GM21825 (cell line): ENCODE data around the gene NDUFA12.
"Not testable (repeated sequence)": the region's sequence is repeated elsewhere in the genome, so short reads cannot be mapped to it uniquely, and the experiment has no call there.

Source experiments
- ATAC-seq: cut with Tn5 transposase; IDR thresholded peaks from one replicate; pipeline ENCODE4 v1.9.1; 2021; ENCODE audit warnings: mild to moderate bottlenecking, moderate library complexity; ENCODE audit not compliant: unreplicated experiment

NDUFA12 gene

GRCh38 chr12:95003213-95003920 is at the start of gene NDUFA12:
NDUFA12 (minus strand) TSS chr12:95003697; CDS start chr12:95003680, 17 bp downstream.
- peak; percentile 98 for ATAC-seq

DNA sequence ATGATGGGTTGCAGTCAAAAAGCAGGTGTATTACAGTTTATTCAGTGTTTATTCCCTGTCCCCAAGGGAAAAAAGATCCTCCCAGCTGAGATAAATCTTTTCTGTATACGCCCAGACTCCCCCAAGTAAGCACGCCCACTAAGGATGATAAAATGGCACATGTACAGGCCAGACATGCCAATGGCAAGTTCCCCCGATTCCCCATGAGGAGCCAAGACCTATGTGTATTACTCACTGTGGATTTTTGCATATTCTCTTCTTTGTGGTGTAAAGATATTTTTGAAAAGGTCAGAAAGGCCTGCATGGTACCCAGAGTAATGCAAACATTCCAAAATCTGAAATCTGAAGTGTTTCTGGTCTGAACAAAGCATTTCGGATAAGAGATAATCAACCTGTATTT is 47.7 kb upstream of the NDUFA12 start:
- no peak for ATAC-seq

- no peak for ATAC-seq
These were observed 34.4 kb upstream of the NDUFA12 start for GRCh38 chr12:95037906-95038305.

DNA sequence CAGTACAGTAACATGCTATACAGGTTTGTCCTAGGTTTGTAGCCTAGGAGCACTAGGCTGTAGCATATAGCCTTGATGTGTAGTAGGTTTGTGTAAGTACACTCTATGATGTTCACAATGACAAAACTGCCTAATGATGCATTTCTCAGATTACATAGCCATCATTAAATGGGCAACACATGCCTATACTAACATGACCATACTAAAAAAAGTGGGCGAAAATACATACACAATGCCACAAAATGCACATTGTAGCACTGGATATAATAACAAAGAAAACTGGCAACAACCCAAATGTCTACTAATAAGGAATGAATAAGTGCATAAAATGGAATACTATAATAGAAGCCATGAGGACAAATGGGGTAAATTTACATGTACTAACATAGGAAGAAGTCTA is 31.3 kb upstream of the NDUFA12 start:
- no peak for ATAC-seq

- no peak for ATAC-seq
These were observed 19.0 kb upstream of the NDUFA12 start for GRCh38 chr12:95022477-95022876.

DNA sequence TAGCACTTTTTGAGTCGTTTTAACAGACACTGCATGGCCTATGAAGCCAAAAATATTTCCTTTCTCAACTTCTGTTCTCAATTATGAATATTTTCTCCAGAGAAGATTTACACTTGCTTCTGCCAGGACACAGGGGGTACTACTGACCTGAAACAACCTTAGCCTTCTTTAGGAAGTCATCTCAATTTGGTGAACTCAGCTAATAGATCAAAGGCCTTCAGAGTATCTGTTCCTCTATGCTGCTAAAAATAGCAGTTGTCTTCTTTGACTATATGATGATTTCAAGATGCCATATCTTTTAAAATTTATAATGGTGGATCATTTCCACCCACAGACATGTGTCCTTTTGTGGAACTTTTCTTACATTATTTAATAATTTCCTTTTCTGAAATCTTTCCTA is 14.0 kb upstream of the NDUFA12 start:
- ATAC-seq = no peak

- no peak for ATAC-seq
These were observed 12.6 kb upstream of the NDUFA12 start for GRCh38 chr12:95016120-95016519.

DNA sequence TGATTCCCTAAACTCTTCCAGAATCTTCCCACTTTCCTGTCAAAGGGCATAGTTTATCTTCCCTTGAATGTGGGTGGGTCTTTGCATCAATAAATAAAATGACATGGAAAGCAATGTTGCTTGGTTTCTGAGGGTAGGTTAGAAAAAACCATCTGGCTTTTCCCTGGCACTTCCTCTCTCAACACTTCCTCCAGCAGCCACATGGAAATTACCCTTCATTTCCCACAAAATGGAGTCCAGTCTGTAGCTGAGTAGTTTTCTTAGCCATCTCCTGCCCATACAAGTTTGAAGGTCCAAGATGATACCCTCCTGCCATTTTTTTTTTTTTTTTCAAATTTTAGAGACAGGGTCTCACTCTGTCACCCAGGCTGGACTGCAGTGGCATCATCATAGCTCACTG is 11.1 kb upstream of the NDUFA12 start:
- ATAC-seq = no peak

- ATAC-seq = no peak
These were observed 2.7 kb upstream of the NDUFA12 start for GRCh38 chr12:95006206-95006605.

DNA sequence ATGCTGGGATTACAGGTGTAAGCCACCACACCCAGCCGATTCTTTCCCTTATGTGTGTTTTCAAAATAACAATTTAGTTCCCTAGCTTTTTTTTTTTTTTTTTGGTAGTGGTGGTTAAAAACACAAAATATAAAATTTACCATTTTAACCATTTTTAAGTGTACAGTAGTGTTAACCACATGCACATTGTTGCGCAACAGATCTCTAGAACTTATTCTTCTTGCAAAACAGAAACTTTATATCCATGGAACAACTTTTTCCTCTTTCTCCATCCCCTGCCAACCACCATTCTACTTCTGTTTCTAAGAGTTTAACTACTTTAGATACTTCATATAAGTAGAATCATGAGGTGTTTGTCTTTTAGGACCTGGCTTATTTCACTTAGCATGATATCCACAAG is 1.1 kb upstream of the NDUFA12 start:
- no peak for ATAC-seq

GRCh38 chr12:95003921-95004272 is 400 bp upstream of the NDUFA12 start:
- ATAC-seq = peak; percentile 1

DNA sequence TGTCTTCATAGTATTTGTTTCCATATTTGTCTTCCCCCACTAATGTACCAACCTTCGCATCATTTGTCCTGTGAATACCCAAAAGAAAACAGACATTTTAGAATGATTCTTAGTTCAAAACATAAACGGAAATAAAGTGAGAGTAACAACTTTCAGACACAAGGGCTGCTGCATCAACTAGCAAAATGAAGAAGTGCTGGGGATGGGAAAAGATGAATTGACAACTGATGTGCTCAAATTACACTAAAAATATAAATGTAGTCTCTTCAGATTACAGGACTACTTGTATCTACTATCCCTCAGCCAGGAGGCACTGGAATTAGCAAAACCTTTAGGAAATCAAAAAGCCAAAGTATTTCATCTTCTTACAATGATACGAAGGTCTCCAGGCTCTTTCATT is 743 bp downstream of the NDUFA12 start:
- ATAC-seq = no peak

- no peak for ATAC-seq
These were observed 5.2 kb downstream of the NDUFA12 start for GRCh38 chr12:94998326-94998725.

- no peak for ATAC-seq
These were observed 5.8 kb downstream of the NDUFA12 start for GRCh38 chr12:94997726-94998125.

- no peak for ATAC-seq
These were observed 6.4 kb downstream of the NDUFA12 start for GRCh38 chr12:94997061-94997460.

- ATAC-seq = no peak
These were observed 9.2 kb downstream of the NDUFA12 start for GRCh38 chr12:94994312-94994711.

- not testable (repeated sequence) for ATAC-seq
These were observed 9.6 kb downstream of the NDUFA12 start for GRCh38 chr12:94993855-94994254.

GRCh38 chr12:94990222-94990621 is 13.3 kb downstream of the NDUFA12 start:
- no peak for ATAC-seq

DNA sequence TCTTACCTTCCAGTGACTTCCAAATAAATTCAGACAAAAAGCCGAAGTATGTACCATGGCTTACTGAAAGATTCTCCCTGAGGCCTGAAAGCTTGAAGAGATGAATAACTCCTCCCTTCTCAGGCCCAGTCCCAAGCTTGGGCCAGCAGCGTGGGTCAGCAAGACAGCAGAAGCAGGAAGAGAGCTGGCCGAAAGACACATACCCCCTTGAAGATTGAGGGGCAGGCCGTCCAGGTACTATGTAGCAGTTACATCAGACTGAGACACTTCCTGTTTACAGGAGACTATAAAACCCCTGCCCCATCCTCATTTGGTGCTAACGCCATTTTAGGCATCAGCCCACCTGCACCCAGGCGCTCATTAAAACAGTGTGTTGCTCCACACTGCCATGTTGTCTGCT is 15.0 kb downstream of the NDUFA12 start:
- no peak for ATAC-seq

- ATAC-seq = no peak
These were observed 15.7 kb downstream of the NDUFA12 start for GRCh38 chr12:94987801-94988200.

GRCh38 chr12:94987076-94987669 is 16.3 kb downstream of the NDUFA12 start:
- no peak for ATAC-seq

GRCh38 chr12:94985099-94985498 is 18.4 kb downstream of the NDUFA12 start:
- not testable (repeated sequence) for ATAC-seq

- no peak for ATAC-seq
These were observed 20.2 kb downstream of the NDUFA12 start for GRCh38 chr12:94983321-94983720.
